Activated T-cell treated with anti-CD3 and anti-CD28 coated beads, Interleukin-2, amount 50 U/mL, for 72 hours (primary cell): ENCODE data around the gene NTRK2. TPM values are rescaled to one million over a fixed set of nuclear protein-coding genes. Genes with fewer than 3 reads are reported as not detected.

Experiments
- ATAC-seq, 2 donors: fragments of 150-1000 bp; cut with Tn5 transposase; replicated peaks in 1 of 2; 2 replicates each; pipeline ENCODE4 v1.10.0; 2021; ENCODE audit warnings: moderate library complexity in 2 of 2, mild to moderate bottlenecking in 1 of 2
- DNase-seq, 2 donors: peaks; one replicate each; pipeline ENCODE4 v3.0.0; 2021 to 2022; ENCODE audit warnings: mixed read lengths in 1 of 2
- H3K27ac Mint-ChIP-seq: one replicate; pipeline ENCODE4 v1.8.0; 2022; ENCODE audit warnings: mild to moderate bottlenecking, moderate library complexity, mixed read lengths
- H3K27me3 Mint-ChIP-seq: one replicate; pipeline ENCODE4 v1.8.0; 2022; ENCODE audit warnings: low read depth, mixed read lengths
- H3K36me3 Mint-ChIP-seq, 2 donors: one replicate each; pipeline ENCODE4 v1.8.0; 2022; ENCODE audit warnings: mixed read lengths in 2 of 2, mild to moderate bottlenecking in 1 of 2; ENCODE audit not compliant: insufficient read depth in 2 of 2
- H3K4me1 Mint-ChIP-seq: one replicate; pipeline ENCODE4 v1.8.0; 2022; ENCODE audit warnings: low read depth, mixed read lengths
- H3K4me3 Mint-ChIP-seq, 2 donors: one replicate each; pipeline ENCODE4 v1.8.0; 2022; ENCODE audit warnings: mild to moderate bottlenecking in 2 of 2, mixed read lengths in 2 of 2, moderate library complexity in 2 of 2
- H3K9me3 Mint-ChIP-seq, 2 donors: one replicate each; pipeline ENCODE4 v1.8.0; 2022; ENCODE audit warnings: mixed read lengths in 2 of 2
- total RNA-seq, 2 donors: library from RNA; stranded (reverse); gene quantifications; one replicate each; pipeline ENCODE4 v1.2.3, GENCODE V29; 2022

The NTRK2 gene
- total RNA-seq, 2 donors from 2014 or later: 0.41 to 3.3 TPM

DNA sequence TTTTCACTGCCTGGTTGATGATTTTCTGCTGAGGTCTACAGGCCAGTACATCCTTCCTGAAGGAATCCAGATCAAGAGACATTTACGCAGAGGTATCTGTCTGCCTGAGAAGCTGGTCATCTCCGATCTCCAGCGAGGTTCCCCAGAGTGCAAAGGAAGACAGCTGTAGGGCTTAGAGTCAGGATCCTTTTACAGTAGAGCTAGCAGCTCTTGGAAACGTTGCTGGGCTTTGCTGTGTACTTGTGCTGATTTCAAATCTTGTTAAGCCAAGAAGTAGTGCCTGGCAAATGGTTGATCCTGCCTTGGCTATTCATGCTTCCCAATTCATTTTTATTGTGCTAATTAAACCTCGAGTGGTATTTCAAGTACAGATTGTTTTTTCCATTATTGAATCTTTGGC, 48.9 kb downstream of the NTRK2 start:
- DNase-seq (no peak), ATAC-seq (no peak)
- no peak overlapping the region for H3K27ac Mint-ChIP-seq
- H3K36me3 Mint-ChIP-seq: no peaks in the 10 kb centered on the region
- H3K4me1 Mint-ChIP-seq: no peaks in the 10 kb centered on the region
- H3K9me3 Mint-ChIP-seq: peaks cover 0 to 3% of the 10 kb centered on the region in 2 donors
- no peak overlapping the region for H3K4me3 Mint-ChIP-seq
- H3K27me3 Mint-ChIP-seq: no peaks in the 10 kb centered on the region

DNA sequence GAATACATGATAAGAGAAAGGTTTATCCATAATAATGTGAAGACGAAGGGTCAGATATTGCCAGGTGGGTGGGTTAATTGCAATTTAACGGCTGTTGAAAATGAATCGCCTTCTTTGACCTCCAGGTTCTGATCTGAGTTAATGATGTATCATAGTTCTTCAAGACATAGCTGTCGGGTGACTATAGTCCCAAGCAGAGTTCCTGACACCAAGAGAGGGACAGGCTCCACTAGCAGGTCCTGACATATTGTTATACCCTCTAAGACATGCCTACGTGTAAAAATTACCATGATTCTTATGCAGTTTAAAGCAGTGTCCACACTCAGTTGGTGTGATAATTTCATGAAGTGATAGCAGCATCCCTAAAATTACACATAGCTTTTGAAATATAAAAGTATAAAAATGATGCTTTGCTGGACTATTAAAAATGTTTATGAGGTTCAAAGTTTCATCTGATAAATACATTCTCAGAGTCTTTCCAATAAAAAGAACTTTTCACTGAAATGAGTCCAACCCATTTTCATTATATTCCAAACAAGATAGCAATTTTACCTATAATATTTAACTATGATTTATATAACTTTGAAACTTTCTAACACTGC, 53.0 kb downstream of the NTRK2 start:
- Mint-ChIP-seq H3K27ac (no peak overlapping the region), H3K4me1 (no peaks in the 10 kb centered on the region), H3K4me3 (no peak overlapping the region), H3K9me3 (peaks cover 0 to 3% of the 10 kb centered on the region in 2 donors), H3K27me3 (peaks cover under 1% of the 10 kb centered on the region), H3K36me3 (no peaks in the 10 kb centered on the region)
- DNase-seq (no peak), ATAC-seq (no peak)

DNA sequence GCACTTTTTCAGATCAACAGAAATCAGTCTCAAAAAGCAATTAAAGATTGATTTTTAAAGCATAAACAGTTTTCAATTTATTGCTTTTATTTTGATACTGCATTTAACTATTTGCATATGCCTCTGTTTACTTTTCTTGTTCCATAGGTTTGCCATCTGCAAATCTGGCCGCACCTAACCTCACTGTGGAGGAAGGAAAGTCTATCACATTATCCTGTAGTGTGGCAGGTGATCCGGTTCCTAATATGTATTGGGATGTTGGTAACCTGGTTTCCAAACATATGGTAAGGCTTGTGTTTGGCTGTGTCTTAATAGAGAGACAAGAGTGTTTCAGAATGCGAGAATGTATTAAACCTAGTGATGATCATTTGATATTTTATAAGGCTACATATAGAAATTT, 53.9 kb downstream of the NTRK2 start:
- peaks cover 7% of the 10 kb centered on the region for H3K27me3 Mint-ChIP-seq
- no peak for DNase-seq
- H3K4me3 Mint-ChIP-seq: no peak overlapping the region
- ATAC-seq: no peak
- H3K36me3 Mint-ChIP-seq: no peaks in the 10 kb centered on the region
- H3K4me1 Mint-ChIP-seq: no peaks in the 10 kb centered on the region
- no peak overlapping the region for H3K27ac Mint-ChIP-seq
- H3K9me3 Mint-ChIP-seq: peaks cover 0 to 3% of the 10 kb centered on the region in 2 donors

DNA sequence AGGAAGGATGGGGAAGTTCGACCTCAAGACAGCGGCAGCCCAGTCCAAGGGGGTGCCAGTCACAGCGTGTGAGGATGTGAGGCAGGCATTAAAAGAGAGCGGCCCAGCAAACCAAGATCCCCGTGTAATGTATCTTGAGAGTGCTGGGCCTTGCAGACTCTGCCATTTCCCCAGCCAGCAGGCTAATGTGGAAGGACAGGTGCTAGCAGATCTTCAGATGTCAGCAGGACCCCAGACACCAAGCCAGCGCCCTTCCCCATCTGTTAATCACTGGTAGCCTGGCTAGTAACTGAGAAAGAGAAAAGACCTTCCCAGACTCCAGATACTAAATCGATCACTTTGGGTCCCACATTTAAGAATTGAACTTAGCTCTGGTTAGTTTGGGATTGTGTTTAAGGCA, 62.2 kb downstream of the NTRK2 start:
- Mint-ChIP-seq H3K9me3 (no peaks in the 10 kb centered on the region), H3K4me3 (no peak overlapping the region), H3K4me1 (no peaks in the 10 kb centered on the region), H3K36me3 (no peaks in the 10 kb centered on the region), H3K27ac (no peak overlapping the region), H3K27me3 (peaks cover 7% of the 10 kb centered on the region)
- no peak for DNase-seq
- no peak for ATAC-seq

DNA sequence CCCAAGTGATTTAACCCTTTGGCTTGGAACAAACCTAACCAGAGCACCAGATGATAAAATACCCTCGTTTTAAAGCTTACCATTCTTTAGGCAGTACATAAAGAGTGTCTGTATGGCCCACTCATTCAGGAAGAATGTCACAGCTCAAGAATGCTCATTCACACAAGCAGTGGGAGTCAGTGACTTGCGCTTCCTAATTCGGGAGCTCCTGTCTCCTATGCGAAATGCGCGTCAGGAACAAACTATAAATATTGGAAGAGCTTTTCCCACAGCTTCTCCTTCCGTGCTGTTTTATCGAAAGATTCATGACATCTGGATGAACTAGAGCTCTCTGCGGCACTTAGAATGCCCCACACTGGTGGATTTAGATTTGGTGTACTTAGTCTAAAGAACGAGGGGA, 66.6 kb downstream of the NTRK2 start:
- no peaks in the 10 kb centered on the region for H3K9me3 Mint-ChIP-seq
- DNase-seq: no peak
- no peaks in the 10 kb centered on the region for H3K4me1 Mint-ChIP-seq
- H3K27me3 Mint-ChIP-seq: no peaks in the 10 kb centered on the region
- H3K27ac Mint-ChIP-seq: no peak overlapping the region
- H3K4me3 Mint-ChIP-seq: no peak overlapping the region
- no peaks in the 10 kb centered on the region for H3K36me3 Mint-ChIP-seq
- ATAC-seq: no peak

DNA sequence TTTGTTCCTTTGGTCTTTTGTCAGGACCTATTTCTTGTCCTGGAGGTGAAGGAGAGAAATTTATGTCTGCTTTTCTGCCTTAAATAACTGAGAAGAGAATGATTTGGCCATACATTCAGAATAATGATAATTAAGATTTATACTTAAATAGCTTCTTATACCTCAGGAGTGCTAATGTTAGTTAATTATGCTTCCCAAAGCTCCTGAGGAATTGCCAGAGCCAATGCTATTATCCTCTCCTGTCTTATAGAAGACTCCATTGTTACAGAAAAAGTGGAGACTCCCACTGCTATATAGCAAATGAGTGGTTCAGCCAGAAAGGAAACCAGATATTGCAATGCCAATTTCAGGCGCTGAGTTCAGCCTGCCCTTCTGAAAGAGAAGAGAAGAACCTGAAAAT, 67.0 kb downstream of the NTRK2 start:
- Mint-ChIP-seq H3K9me3 (no peaks in the 10 kb centered on the region), H3K4me3 (no peak overlapping the region), H3K27ac (no peak overlapping the region), H3K27me3 (no peaks in the 10 kb centered on the region), H3K4me1 (no peaks in the 10 kb centered on the region), H3K36me3 (no peaks in the 10 kb centered on the region)
- DNase-seq: no peak
- no peak for ATAC-seq

DNA sequence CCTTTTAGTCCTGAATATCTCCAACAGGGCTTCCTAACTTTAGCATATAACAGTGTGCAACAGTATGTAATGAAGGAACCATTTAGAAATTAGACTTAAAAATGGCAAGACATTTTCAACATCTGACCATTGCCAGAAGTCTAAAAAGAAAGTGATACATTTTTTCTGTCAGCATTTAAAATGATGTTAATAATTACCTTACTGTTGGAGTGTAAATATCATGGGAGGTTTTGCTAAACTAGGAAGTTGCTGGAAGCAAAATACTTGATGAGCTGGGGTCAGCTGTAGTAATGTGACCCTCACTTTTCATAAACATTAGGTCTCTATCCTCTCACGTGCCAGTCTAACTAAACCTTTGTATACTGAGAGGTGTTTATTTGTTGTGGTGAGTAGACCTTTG, 68.8 kb downstream of the NTRK2 start:
- no peak overlapping the region for H3K27ac Mint-ChIP-seq
- H3K36me3 Mint-ChIP-seq: no peaks in the 10 kb centered on the region
- no peaks in the 10 kb centered on the region for H3K9me3 Mint-ChIP-seq
- DNase-seq: no peak
- no peaks in the 10 kb centered on the region for H3K4me1 Mint-ChIP-seq
- H3K27me3 Mint-ChIP-seq: no peaks in the 10 kb centered on the region
- ATAC-seq: no peak
- no peak overlapping the region for H3K4me3 Mint-ChIP-seq

DNA sequence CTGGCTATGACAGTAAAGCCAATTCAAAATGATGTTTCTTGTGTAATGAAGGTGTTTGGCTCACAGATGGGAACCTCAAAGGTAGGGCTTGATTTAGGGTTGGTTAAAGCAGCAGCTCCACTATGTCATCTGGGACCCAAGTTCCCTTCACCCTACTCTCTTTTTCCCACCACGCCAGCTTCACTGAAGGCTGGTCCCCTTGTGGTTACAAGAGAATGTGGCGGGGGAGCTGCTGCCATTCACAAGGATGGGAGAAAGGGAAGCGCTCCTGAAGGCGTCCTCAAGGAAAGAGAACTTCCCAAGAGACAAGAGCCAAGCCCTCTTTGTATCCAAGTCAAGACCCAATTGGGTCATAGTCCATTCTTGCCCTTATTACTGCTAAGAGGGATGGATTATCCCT, 72.7 kb downstream of the NTRK2 start:
- H3K36me3 Mint-ChIP-seq: no peaks in the 10 kb centered on the region
- no peaks in the 10 kb centered on the region for H3K27me3 Mint-ChIP-seq
- ATAC-seq (no peak), DNase-seq (no peak)
- no peaks in the 10 kb centered on the region for H3K9me3 Mint-ChIP-seq
- H3K27ac Mint-ChIP-seq: no peak overlapping the region
- no peaks in the 10 kb centered on the region for H3K4me1 Mint-ChIP-seq
- H3K4me3 Mint-ChIP-seq: no peak overlapping the region

DNA sequence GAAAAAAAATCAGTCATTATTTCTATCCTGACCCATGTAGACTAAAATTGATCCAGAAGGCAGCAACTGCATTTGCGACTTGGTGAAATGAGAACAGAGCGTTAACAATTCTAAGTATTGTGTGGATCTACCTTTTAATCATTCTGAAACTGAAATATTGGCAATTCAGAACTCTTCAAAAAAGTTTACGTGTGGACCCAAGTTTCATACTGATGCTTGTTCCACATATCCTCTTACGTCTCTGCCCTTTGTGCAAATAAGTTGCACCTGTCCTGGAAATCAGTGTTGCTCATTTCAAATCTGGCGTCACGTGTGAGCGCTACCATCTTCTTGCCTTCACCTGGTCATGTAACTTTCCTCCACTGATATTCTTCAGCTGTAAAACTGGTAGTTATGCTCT, 74.7 kb downstream of the NTRK2 start:
- Mint-ChIP-seq H3K27ac (no peak overlapping the region), H3K27me3 (no peaks in the 10 kb centered on the region), H3K4me3 (no peak overlapping the region), H3K9me3 (no peaks in the 10 kb centered on the region), H3K36me3 (no peaks in the 10 kb centered on the region), H3K4me1 (no peaks in the 10 kb centered on the region)
- peak in 1 of 2 donors; percentile 76 for ATAC-seq
- no peak for DNase-seq

DNA sequence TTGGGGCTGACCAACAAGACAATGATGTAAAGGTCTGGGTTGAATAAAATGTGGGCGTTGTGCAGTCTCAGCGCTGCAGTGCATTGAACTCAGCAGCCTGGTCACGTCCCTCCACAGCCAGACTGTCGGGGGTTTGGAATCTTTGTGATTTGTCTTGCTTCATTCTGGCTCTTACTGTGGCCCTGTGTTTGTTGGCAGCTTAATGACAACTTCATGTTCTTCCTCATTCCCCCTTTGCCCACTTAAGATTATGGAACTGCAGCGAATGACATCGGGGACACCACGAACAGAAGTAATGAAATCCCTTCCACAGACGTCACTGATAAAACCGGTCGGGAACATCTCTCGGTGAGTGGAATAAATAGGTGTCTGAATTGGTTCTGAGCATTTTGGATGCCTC, 75.2 kb downstream of the NTRK2 start:
- no peaks in the 10 kb centered on the region for H3K4me1 Mint-ChIP-seq
- H3K4me3 Mint-ChIP-seq: no peak overlapping the region
- H3K27ac Mint-ChIP-seq: no peak overlapping the region
- no peak for DNase-seq
- no peaks in the 10 kb centered on the region for H3K36me3 Mint-ChIP-seq
- no peak for ATAC-seq
- no peaks in the 10 kb centered on the region for H3K27me3 Mint-ChIP-seq
- no peaks in the 10 kb centered on the region for H3K9me3 Mint-ChIP-seq

DNA sequence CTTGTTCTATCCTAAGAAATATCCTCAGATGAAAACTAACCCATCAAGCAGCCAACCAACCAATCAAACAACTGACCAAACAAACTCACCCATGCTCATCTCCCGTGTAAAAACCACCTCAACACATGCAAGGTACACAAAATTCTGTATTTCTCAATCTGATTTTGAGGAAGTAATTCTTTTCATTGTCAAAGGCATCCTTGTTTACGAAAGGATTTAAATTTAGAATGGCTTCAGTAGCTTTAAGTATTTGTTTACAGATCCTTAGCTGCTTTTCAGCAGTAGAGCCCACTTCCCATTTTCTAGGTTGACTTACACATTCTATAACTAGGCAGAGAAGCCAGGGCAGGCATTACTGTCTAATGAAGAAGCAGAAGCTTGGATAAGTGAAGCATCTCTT, 78.6 kb downstream of the NTRK2 start:
- ATAC-seq (no peak), DNase-seq (no peak)
- H3K4me1 Mint-ChIP-seq: no peaks in the 10 kb centered on the region
- H3K27me3 Mint-ChIP-seq: peaks cover 6% of the 10 kb centered on the region
- no peaks in the 10 kb centered on the region for H3K9me3 Mint-ChIP-seq
- H3K27ac Mint-ChIP-seq: no peak overlapping the region
- H3K36me3 Mint-ChIP-seq: no peaks in the 10 kb centered on the region
- no peak overlapping the region for H3K4me3 Mint-ChIP-seq

DNA sequence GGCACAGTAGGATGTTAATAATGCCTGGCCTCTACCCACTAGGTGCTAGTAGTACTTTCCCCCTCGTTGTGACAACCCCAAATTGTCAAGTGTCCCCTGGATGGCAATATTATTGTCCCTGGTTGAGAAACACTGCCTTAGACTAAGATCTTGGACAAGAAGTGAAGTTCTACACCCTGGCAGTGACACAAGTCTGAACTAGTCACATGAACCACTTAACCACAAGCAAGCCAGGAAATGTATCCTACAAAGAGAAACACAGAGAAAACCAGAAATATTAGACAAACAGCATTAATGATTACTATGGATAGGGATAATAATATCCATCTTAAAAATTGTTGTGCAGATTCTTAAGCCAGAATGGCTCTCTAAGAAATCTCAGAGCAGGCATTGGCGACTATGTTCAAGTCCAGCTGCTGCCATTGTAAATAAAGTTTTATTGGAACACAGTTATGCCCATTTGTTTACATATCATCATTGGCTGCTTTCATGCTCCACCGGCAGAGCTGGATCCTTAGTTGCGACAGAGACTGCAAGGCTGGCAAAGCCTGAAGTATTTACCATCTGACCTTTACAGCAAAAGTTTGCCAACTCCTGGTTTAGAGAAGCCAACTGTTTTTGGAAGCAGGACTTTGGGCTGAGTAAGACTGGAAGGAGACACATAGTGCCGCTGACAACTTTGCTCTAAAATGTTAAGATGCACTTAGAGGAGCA, 80.8 kb downstream of the NTRK2 start:
- peaks cover 6% of the 10 kb centered on the region for H3K27me3 Mint-ChIP-seq
- ATAC-seq (no peak), DNase-seq (no peak)
- H3K27ac Mint-ChIP-seq: no peak overlapping the region
- peaks cover 3% of the 10 kb centered on the region for H3K4me1 Mint-ChIP-seq
- no peaks in the 10 kb centered on the region for H3K36me3 Mint-ChIP-seq
- H3K4me3 Mint-ChIP-seq: no peak overlapping the region
- no peaks in the 10 kb centered on the region for H3K9me3 Mint-ChIP-seq

DNA sequence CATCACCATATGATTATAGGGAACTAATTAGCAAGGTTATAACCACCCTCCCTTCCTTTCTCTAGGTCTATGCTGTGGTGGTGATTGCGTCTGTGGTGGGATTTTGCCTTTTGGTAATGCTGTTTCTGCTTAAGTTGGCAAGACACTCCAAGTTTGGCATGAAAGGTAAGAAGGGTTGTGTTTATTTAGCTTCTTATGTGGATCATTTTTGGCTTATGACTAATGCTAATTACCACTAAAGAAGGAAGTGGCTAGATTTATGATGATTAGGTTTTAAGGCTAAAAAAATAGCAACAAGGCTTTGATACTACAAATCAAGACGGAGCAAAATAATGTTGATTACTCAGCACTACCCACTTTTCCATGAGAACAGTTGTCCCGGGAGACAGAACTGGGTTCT, 82.4 kb downstream of the NTRK2 start:
- Mint-ChIP-seq H3K4me1 (peaks cover 9% of the 10 kb centered on the region), H3K27ac (no peak overlapping the region), H3K9me3 (no peaks in the 10 kb centered on the region), H3K36me3 (no peaks in the 10 kb centered on the region), H3K4me3 (peak overlapping the region in 1 of 2 donors; percentile 57), H3K27me3 (peaks cover 6% of the 10 kb centered on the region)
- no peak for DNase-seq
- peak in 1 of 2 donors; percentile 22 for ATAC-seq

DNA sequence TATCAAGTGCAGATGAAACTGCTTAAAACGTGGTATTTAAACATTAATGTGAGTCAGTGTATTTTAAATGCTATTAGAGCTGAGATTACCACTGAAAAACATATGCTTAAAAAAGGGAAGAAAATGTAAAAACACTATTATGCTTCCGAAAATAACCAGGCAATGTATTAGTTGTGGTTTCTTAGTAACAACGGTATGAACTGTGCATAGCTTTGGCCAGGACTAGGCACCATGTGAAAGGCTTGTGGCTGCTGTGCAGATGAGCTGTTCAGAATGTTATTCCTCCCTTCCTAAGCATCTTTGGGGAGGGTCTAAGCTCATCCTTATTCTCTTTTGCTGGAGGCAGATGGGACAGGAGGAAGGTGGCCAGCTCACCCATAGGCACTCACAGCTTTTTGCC, 84.9 kb downstream of the NTRK2 start:
- peaks cover 6% of the 10 kb centered on the region for H3K27me3 Mint-ChIP-seq
- peak overlapping the region in 1 of 2 donors; percentile 65 for H3K4me3 Mint-ChIP-seq
- H3K9me3 Mint-ChIP-seq: no peaks in the 10 kb centered on the region
- DNase-seq (no peak), ATAC-seq (no peak)
- H3K4me1 Mint-ChIP-seq: peaks cover 17% of the 10 kb centered on the region
- H3K36me3 Mint-ChIP-seq: no peaks in the 10 kb centered on the region
- no peak overlapping the region for H3K27ac Mint-ChIP-seq
